ENCODE results near the gene METAP2.

METAP2 gene

DNA sequence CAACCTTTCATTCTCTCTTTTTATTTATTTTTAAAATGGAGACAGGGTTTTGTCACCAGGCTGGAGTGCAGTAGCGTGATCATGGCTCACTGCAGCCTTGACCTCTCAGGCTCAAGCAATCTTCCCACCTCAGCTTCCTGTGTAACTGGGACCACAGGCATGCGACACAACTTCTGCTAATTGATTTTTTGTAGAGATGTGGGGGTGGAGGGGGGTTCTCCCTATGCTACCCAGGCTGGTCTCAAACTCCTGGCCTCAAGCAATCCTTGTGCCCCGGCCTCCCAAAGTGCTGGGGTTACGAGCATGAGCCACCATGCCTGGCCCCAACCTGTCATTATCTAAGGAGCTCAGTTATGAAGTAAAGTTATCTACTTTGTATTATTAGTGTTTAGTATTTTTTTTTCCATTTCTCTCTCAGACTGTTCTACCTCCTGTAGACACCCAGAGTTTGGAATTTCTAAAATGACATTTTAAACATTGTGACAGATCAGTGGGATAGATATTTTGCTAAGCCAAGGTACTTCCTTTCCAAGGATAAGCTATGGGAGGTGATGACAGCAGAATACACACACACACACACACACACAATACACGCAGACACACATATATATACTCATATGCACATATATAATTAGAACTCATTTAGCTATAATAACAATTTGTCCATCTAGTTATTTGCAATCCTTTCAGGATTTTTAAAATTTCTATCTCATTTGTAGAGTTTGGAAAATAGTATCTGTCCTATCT lies 79.4 kb downstream of the METAP2 start:
- TF ChIP-seq, protein P1, sequence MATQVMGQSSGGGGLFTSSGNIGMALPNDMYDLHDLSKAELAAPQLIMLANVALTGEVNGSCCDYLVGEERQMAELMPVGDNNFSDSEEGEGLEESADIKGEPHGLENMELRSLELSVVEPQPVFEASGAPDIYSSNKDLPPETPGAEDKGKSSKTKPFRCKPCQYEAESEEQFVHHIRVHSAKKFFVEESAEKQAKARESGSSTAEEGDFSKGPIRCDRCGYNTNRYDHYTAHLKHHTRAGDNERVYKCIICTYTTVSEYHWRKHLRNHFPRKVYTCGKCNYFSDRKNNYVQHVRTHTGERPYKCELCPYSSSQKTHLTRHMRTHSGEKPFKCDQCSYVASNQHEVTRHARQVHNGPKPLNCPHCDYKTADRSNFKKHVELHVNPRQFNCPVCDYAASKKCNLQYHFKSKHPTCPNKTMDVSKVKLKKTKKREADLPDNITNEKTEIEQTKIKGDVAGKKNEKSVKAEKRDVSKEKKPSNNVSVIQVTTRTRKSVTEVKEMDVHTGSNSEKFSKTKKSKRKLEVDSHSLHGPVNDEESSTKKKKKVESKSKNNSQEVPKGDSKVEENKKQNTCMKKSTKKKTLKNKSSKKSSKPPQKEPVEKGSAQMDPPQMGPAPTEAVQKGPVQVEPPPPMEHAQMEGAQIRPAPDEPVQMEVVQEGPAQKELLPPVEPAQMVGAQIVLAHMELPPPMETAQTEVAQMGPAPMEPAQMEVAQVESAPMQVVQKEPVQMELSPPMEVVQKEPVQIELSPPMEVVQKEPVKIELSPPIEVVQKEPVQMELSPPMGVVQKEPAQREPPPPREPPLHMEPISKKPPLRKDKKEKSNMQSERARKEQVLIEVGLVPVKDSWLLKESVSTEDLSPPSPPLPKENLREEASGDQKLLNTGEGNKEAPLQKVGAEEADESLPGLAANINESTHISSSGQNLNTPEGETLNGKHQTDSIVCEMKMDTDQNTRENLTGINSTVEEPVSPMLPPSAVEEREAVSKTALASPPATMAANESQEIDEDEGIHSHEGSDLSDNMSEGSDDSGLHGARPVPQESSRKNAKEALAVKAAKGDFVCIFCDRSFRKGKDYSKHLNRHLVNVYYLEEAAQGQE (IDR thresholded peaks at IDR 0.05; ENCODE audit: insufficient read depth in 1 of 2, low read depth in 2 of 2, low read length in 2 of 2) = no peak
- TF ChIP-seq SIN3A (IDR thresholded peaks at IDR 0.05; ENCODE audit: borderline replicate concordance, insufficient read depth, low read length) (no peak), TAF1 (IDR thresholded peaks at IDR 0.05; ENCODE audit: borderline replicate concordance, insufficient read depth, low read length) (no peak), FOXP2 (optimal IDR thresholded peaks at IDR 0.05; ENCODE audit: borderline replicate concordance, extremely low read depth, extremely low read length, insufficient read depth) (no peak), POLR2AphosphoS5 (IDR thresholded peaks at IDR 0.05; ENCODE audit: low read depth, low read length) (no peak)

GRCh38 chr12:95554532-95555071 lies 80.7 kb downstream of the METAP2 start:
- TF ChIP-seq FOXP2 (optimal IDR thresholded peaks at IDR 0.05; ENCODE audit: borderline replicate concordance, extremely low read depth, extremely low read length, insufficient read depth) = no peak
- TF ChIP-seq POLR2AphosphoS5 (IDR thresholded peaks at IDR 0.05; ENCODE audit: low read depth, low read length) = no peak
- no peak for TF ChIP-seq TAF1 (IDR thresholded peaks at IDR 0.05; ENCODE audit: borderline replicate concordance, insufficient read depth, low read length)
- TF ChIP-seq, protein P1 (IDR thresholded peaks at IDR 0.05; ENCODE audit: insufficient read depth in 1 of 2, low read depth in 2 of 2, low read length in 2 of 2) = no peak
- no peak for TF ChIP-seq SIN3A (IDR thresholded peaks at IDR 0.05; ENCODE audit: borderline replicate concordance, insufficient read depth, low read length)

GRCh38 chr12:95557625-95558024 lies 83.7 kb downstream of the METAP2 start:
- TF ChIP-seq, protein P1 (IDR thresholded peaks at IDR 0.05; ENCODE audit: insufficient read depth in 1 of 2, low read depth in 2 of 2, low read length in 2 of 2) = no peak
- TF ChIP-seq TAF1 (IDR thresholded peaks at IDR 0.05; ENCODE audit: borderline replicate concordance, insufficient read depth, low read length) = no peak
- no peak for TF ChIP-seq POLR2AphosphoS5 (IDR thresholded peaks at IDR 0.05; ENCODE audit: low read depth, low read length)
- no peak for TF ChIP-seq FOXP2 (optimal IDR thresholded peaks at IDR 0.05; ENCODE audit: borderline replicate concordance, extremely low read depth, extremely low read length, insufficient read depth)
- TF ChIP-seq SIN3A (IDR thresholded peaks at IDR 0.05; ENCODE audit: borderline replicate concordance, insufficient read depth, low read length) = no peak
